Gastrocnemius medialis (tissue), 4 donors: ENCODE measurements around the gene MANSC1. TPM values are rescaled to one million over a fixed set of nuclear protein-coding genes. Genes with fewer than 3 reads are reported as not detected.

ENCODE experiments used
- ATAC-seq, 2 donors: fragments of 150-250 bp; one replicate each; pipeline ENCODE4 v1.9.1; 2016
- DNase-seq, 2 donors: peaks; one replicate each; pipeline ENCODE4 v3.0.0-alpha.2; 2019
- H3K27ac ChIP-seq, 4 donors: fragments of 200-600 bp; sonication (generic); 1 replicate in 1 of 4; 2 replicates in 3 of 4; pipeline ENCODE4 v1.5.1; 2016 to 2018; ENCODE audit warnings: mild to moderate bottlenecking in 2 of 4, moderate library complexity in 1 of 4
- H3K27me3 ChIP-seq, 3 donors: fragments of 200-600 bp; sonication (generic) in 2 of 3; 1 replicate in 1 of 3; 2 replicates in 2 of 3; pipeline versions ENCODE4 v1.5.1 to v1.6.0; 2016 to 2019; ENCODE audit warnings: mild to moderate bottlenecking in 1 of 3, moderate library complexity in 1 of 3
- H3K36me3 ChIP-seq, 2 donors: fragments of 200-600 bp; sonication (generic) in 1 of 2; one replicate each; pipeline ENCODE4 v1.5.1; 2017 to 2018
- H3K4me1 ChIP-seq, 2 donors: fragments of 200-600 bp; sonication (generic) in 1 of 2; one replicate each; pipeline ENCODE4 v1.5.1; 2016 to 2017; ENCODE audit warnings: mild to moderate bottlenecking in 2 of 2
- H3K4me3 ChIP-seq, 4 donors: fragments of 200-600 bp; sonication (generic) in 3 of 4; 1 replicate in 1 of 4; 2 replicates in 3 of 4; pipeline ENCODE4 v1.5.1; 2016 to 2019; ENCODE audit warnings: mild to moderate bottlenecking in 2 of 4
- H3K9me3 ChIP-seq, 3 donors: fragments of 200-600 bp; sonication (generic) in 2 of 3; 1 replicate in 1 of 3; 2 replicates in 2 of 3; pipeline ENCODE4 v1.5.1; 2016 to 2019
- POLR2A ChIP-seq, 2 donors: fragments of 450-650 bp; IDR thresholded peaks; one replicate each; pipeline ENCODE4 v1.6.1; 2017; ENCODE audit warnings: antibody characterized with exemption in 2 of 2, mild to moderate bottlenecking in 2 of 2, moderate library complexity in 2 of 2
- in situ Hi-C, 4 donors: fragments of 200-750 bp; cut with MboI; loops; one replicate each; pipeline versions ENCODE4 v1.15.0 to v1.8.0; 2017; ENCODE audit warnings: low sequenced_read_pairs in 4 of 4
- intact Hi-C: fragments of 100-400 bp; cut with DNase I; formaldehyde crosslinking; loops from one replicate; pipeline ENCODE4 v1.15.1; 2023; ENCODE audit warnings: low total_unique reads
- total RNA-seq, 4 donors: library from RNA; depleted of rRNA; stranded (reverse); fragments of >200 nt; gene quantifications; one replicate each; pipeline versions ENCODE4 v1.1.0 to v1.2.3, GENCODE V29; 2016
- TF ChIP-seq, protein P1 (sequence below), 5 experiments: fragments of 450-650 bp in 3 of 5; fragments of 200-600 bp in 2 of 5; sonication (generic) in 2 of 5; IDR thresholded peaks in 4 of 5; conservative IDR thresholded peaks in 1 of 5; 1 replicate in 4 of 5; 2 replicates in 1 of 5; pipeline ENCODE4 v1.5.1; 2016 to 2019; ENCODE audit warnings: antibody characterized with exemption in 5 of 5, mild to moderate bottlenecking in 3 of 5, moderate library complexity in 3 of 5

Gene MANSC1
- total RNA-seq, 4 donors from 2014 or later = 1.4 to 4.7 (median 3.5) TPM

DNA sequence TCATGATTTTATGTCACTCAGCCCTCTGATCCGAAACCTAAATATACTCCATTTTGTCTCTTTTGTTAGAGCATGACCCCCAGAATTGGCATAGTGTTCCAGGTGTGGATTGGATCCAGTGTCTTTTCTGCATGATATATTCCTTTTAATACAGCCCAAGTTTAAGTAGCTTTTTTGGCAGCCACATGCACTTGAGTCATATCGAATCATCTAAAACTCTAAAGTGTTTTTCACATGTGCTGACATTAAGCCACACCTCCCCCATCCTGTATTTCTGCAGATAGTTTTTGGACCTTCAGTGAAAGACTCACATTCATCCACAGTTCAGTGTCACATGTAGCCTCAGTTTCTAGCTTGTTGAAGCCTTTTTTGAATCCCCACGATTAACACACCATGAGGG lies 37.5 kb upstream of the MANSC1 start:
- intact Hi-C loops = no loop called here
- no peak for TF ChIP-seq POLR2A (IDR thresholded peaks at IDR 0.05)
- TF ChIP-seq, protein P1, sequence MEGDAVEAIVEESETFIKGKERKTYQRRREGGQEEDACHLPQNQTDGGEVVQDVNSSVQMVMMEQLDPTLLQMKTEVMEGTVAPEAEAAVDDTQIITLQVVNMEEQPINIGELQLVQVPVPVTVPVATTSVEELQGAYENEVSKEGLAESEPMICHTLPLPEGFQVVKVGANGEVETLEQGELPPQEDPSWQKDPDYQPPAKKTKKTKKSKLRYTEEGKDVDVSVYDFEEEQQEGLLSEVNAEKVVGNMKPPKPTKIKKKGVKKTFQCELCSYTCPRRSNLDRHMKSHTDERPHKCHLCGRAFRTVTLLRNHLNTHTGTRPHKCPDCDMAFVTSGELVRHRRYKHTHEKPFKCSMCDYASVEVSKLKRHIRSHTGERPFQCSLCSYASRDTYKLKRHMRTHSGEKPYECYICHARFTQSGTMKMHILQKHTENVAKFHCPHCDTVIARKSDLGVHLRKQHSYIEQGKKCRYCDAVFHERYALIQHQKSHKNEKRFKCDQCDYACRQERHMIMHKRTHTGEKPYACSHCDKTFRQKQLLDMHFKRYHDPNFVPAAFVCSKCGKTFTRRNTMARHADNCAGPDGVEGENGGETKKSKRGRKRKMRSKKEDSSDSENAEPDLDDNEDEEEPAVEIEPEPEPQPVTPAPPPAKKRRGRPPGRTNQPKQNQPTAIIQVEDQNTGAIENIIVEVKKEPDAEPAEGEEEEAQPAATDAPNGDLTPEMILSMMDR (IDR thresholded peaks at IDR 0.05 in 4 of 5, conservative IDR thresholded peaks at IDR 0.05 in 1 of 5) = no peak
- Histone ChIP-seq H3K27me3 (no peaks in the 10 kb centered on the region), H3K36me3 (peaks cover 0 to 6% of the 10 kb centered on the region in 2 donors), H3K27ac (no peak overlapping the region), H3K4me3 (no peak overlapping the region), H3K4me1 (peaks cover 0 to 11% of the 10 kb centered on the region in 2 donors), H3K9me3 (no peaks in the 10 kb centered on the region)
- no peak for DNase-seq
- no peak for ATAC-seq
- in situ Hi-C loops = loop anchor here in 1 of 4 donors (25.0 kb wide), 1 partner anchor 325 kb away; the partner anchor contains the start of gene CDKN1B

DNA sequence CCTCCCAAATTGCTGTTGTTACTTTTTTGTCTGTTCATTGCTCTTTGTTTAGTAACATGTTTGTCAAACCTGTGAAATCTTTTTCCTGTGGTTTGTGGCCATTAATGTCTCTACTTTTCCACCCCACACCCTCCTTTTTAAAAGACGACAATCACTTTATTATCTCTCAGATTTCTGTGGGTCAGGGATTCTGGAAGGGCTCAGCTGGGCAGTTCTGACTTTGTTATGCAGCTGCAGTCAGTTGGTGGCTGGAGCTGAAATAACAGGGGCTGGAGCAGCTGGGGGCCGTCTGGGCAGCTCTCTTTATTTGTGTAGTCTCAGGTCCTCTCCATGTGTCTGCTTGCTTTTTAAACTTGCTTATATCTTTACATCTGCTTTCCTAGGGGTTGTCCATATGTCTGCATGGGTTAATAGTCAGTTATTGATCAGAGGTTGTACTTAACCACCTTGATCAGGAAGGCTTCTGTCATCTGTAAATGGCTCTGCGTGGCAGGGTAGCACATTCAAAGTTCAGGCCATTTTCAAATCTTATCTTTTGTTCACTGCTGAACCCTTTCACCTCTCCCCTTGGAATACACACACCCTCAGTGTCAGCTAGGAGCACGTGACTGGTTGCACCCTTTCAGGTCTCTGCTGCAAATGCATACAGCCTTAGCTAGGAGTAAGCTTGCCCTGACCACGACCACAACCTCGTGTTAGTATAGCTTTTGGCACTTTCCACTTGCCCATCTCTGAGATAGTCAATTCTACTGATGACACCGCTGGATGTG lies 34.7 kb upstream of the MANSC1 start:
- no peaks in the 10 kb centered on the region for H3K9me3 ChIP-seq
- no peak overlapping the region for H3K27ac ChIP-seq
- ATAC-seq = no peak
- H3K36me3 ChIP-seq = peaks cover 0 to 6% of the 10 kb centered on the region in 2 donors
- TF ChIP-seq, protein P1 (IDR thresholded peaks at IDR 0.05 in 4 of 5, conservative IDR thresholded peaks at IDR 0.05 in 1 of 5) = no peak
- no peak for TF ChIP-seq POLR2A (IDR thresholded peaks at IDR 0.05)
- H3K27me3 ChIP-seq = no peaks in the 10 kb centered on the region
- intact Hi-C loops = no loop called here
- peaks cover 0 to 16% of the 10 kb centered on the region in 2 donors for H3K4me1 ChIP-seq
- in situ Hi-C loops = loop anchor here in 2 of 4 donors (5.0 to 25.0 kb wide), 2 partner anchors 183 to 328 kb away; partner anchors contain the start of gene CDKN1B (in 1 of the 2)
- DNase-seq = no peak
- H3K4me3 ChIP-seq = no peak overlapping the region

DNA sequence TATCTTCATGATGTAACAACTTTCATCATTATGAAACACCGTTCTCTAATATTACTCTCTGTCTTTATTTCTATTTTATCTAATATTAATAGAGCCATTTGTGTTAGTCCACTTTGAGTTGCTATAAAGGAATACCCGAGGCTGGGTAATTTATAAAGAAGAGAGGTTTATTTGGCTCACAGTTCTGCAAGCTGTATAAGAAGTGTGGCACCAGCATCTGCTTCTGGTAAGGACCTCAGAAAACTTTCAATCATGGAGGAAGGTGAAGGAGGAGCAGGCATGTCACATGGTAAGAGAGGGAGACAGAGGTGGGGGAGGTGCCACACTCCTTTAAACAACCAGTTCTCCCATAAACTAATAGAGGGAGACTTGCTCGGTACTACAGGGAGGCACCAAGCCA lies 31.9 kb upstream of the MANSC1 start:
- H3K27me3 ChIP-seq = no peaks in the 10 kb centered on the region
- no peak overlapping the region for H3K4me3 ChIP-seq
- in situ Hi-C loops (loop anchor here in 2 of 4 donors (5.0 to 25.0 kb wide), 2 partner anchors 185 to 330 kb away; partner anchors contain the start of gene CDKN1B (in 1 of the 2)), intact Hi-C loops (no loop called here)
- H3K4me1 ChIP-seq = peaks cover 0 to 12% of the 10 kb centered on the region in 2 donors
- peaks cover 0 to 6% of the 10 kb centered on the region in 2 donors for H3K36me3 ChIP-seq
- DNase-seq (no peak), ATAC-seq (no peak)
- H3K27ac ChIP-seq = no peak overlapping the region
- H3K9me3 ChIP-seq = no peaks in the 10 kb centered on the region
- TF ChIP-seq POLR2A (IDR thresholded peaks at IDR 0.05) = no peak
- TF ChIP-seq, protein P1 (IDR thresholded peaks at IDR 0.05 in 4 of 5, conservative IDR thresholded peaks at IDR 0.05 in 1 of 5) = no peak

DNA sequence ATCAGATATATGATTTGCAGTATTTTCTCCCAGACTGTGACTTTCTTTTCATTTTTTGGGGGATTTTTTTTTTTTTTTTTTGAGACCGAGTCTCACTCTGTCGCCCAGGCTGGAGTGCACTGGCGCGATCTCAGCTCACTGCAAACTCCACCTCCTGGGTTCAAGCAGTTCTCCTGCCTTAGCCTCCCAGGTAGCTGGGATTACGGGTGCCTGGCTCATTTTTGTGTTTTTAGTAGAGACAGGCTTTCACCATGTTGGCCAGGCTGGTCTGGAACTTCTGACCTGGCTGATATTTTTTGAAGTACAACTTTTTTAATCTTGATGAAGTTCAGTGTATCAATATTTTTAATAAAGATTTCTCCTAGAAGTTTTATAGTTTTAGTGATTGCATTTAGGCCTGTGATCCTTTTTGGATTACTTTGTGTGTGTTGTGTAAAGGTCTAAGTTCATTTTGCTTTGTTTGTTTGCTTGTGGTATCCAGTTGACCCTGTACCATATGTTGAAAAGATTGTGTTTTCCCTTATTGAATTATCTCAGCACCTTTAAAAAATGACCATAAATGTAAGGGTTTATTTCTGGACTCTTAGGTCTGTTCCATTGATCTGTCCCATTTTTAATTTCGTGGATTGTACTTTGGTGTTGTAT lies 31.0 kb upstream of the MANSC1 start:
- in situ Hi-C loops = loop anchor here in 2 of 4 donors (5.0 to 25.0 kb wide), 2 partner anchors 186 to 331 kb away; partner anchors contain the start of gene CDKN1B (in 1 of the 2)

More for the DNA sequence above, 31.0 kb upstream of the MANSC1 start:
- TF ChIP-seq, protein P1 (IDR thresholded peaks at IDR 0.05 in 4 of 5, conservative IDR thresholded peaks at IDR 0.05 in 1 of 5) = no peak
- TF ChIP-seq POLR2A (IDR thresholded peaks at IDR 0.05) = no peak
- ATAC-seq = no peak
- no peaks in the 10 kb centered on the region for H3K27me3 ChIP-seq
- no peaks in the 10 kb centered on the region for H3K9me3 ChIP-seq
- intact Hi-C loops = no loop called here
- no peak overlapping the region for H3K27ac ChIP-seq
- H3K36me3 ChIP-seq = peaks cover 0 to 6% of the 10 kb centered on the region in 2 donors
- DNase-seq = no peak
- peaks cover 0 to 12% of the 10 kb centered on the region in 2 donors for H3K4me1 ChIP-seq
- no peak overlapping the region for H3K4me3 ChIP-seq
